ENCODE data around the gene NEXN.

DNA sequence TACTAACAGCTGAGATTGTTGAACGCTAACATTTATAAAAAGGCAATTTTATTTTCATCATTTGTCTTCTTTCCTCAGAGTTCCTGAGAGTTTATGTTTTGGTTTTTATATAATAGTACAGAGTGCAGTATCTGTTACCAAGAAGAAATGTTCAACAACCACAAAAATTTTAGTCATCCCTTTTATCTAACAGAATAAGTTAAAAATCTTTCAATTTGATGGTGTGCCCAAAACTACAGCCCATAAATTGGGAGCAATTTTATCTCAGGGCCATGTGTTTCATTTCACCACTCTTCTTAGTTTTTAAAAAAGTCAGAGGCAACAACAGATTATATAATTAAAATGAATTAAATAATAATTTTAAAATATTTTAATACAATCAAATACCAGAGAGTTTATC is 37.1 kb downstream of the NEXN start:
- no peak for TF ChIP-seq EZH2 (IDR thresholded peaks at IDR 0.05; ENCODE audit: borderline replicate concordance, low read length)
- TF ChIP-seq, protein P1, sequence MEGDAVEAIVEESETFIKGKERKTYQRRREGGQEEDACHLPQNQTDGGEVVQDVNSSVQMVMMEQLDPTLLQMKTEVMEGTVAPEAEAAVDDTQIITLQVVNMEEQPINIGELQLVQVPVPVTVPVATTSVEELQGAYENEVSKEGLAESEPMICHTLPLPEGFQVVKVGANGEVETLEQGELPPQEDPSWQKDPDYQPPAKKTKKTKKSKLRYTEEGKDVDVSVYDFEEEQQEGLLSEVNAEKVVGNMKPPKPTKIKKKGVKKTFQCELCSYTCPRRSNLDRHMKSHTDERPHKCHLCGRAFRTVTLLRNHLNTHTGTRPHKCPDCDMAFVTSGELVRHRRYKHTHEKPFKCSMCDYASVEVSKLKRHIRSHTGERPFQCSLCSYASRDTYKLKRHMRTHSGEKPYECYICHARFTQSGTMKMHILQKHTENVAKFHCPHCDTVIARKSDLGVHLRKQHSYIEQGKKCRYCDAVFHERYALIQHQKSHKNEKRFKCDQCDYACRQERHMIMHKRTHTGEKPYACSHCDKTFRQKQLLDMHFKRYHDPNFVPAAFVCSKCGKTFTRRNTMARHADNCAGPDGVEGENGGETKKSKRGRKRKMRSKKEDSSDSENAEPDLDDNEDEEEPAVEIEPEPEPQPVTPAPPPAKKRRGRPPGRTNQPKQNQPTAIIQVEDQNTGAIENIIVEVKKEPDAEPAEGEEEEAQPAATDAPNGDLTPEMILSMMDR (conservative IDR thresholded peaks at IDR 0.05 in 1 of 2, IDR thresholded peaks at IDR 0.05 in 1 of 2; ENCODE audit: extremely low read depth in 1 of 2, insufficient read depth in 1 of 2, low read depth in 1 of 2, low read length in 2 of 2): no peak

Data from mammary epithelial cell (primary cell).